Heart right ventricle (tissue), 16 donors: ENCODE results near the gene CLCN6. TPM values are rescaled to one million over a fixed set of nuclear protein-coding genes. Genes with fewer than 3 reads are reported as not detected.

ENCODE experiments used
- ATAC-seq, 8 donors: fragments of 200-7000 bp; cut with Tn5 transposase; one replicate each; pipeline ENCODE4 v1.9.1; 2020; ENCODE audit warnings: mild to moderate bottlenecking in 8 of 8, moderate library complexity in 8 of 8, moderate number of reproducible peaks in 1 of 8
- DNase-seq, 2 donors: peaks; one replicate each; pipeline ENCODE4 v3.0.0-alpha.2; 2020
- H3K27ac ChIP-seq, 10 donors: fragments of 200-600 bp; sonication (generic) in 2 of 10; one replicate each; pipeline versions ENCODE4 v1.5.0 to v1.8.0; 2020 to 2022; ENCODE audit warnings: mild to moderate bottlenecking in 3 of 10
- H3K27me3 ChIP-seq, 7 donors: fragments of 200-600 bp; one replicate each; pipeline ENCODE4 v1.8.0; 2021 to 2022; ENCODE audit warnings: mild to moderate bottlenecking in 2 of 7
- H3K36me3 ChIP-seq, 9 donors: fragments of 200-600 bp; sonication (generic) in 1 of 9; one replicate each; pipeline versions ENCODE4 v1.5.0 to v1.8.0; 2020 to 2022; ENCODE audit warnings: mild to moderate bottlenecking in 2 of 9
- H3K4me1 ChIP-seq, 9 donors: fragments of 200-600 bp; sonication (generic) in 1 of 9; one replicate each; pipeline versions ENCODE4 v1.5.0 to v1.8.0; 2020 to 2022; ENCODE audit warnings: mild to moderate bottlenecking in 4 of 9
- H3K4me3 ChIP-seq, 10 donors: fragments of 200-600 bp; sonication (generic) in 2 of 10; one replicate each; pipeline versions ENCODE4 v1.5.0 to v1.8.0; 2020 to 2022; ENCODE audit warnings: mild to moderate bottlenecking in 7 of 10, moderate library complexity in 2 of 10
- H3K9me3 ChIP-seq, 11 donors: fragments of 200-600 bp in 10 of 11; sonication (generic) in 2 of 11; one replicate each; pipeline versions ENCODE4 v1.5.0 to v1.8.0; 2013 to 2022; ENCODE audit warnings: mild to moderate bottlenecking in 2 of 11, control low read depth in 1 of 11, moderate library complexity in 1 of 11
- WGBS, 2 donors: extraction: QIAGEN DNeasy Blood & Tissue Kit; methylation state at CpG; one replicate each; pipeline ENCODE4 v1.1.7; 2013; ENCODE audit warnings: inconsistent platforms in 1 of 2; 5-methylcytosine and 5-hydroxymethylcytosine counted together
- intact Hi-C, 10 donors: fragments of 100-400 bp; cut with DNase I; formaldehyde crosslinking; loops; one replicate each; pipeline versions ENCODE4 v1.11.1 to v1.14.2; 2022
- polyA plus RNA-seq, 2 donors: library from polyadenylated mRNA; stranded (reverse); fragments of 200-250 nt; gene quantifications; one replicate each; pipeline ENCODE4 v1.2.3, GENCODE V29; 2013
- total RNA-seq, 10 donors: library from RNA; stranded (reverse); fragmentation: NEBNext Ultra II Directional in 3 of 10; extraction: Animal tissue kit (Norgen Biotek cat#: 25700) in 3 of 10; gene quantifications; one replicate each; pipeline versions ENCODE4 v1.2.1 to v1.2.4, GENCODE V29; 2021 to 2023
- TF ChIP-seq, protein P1 (sequence below), 9 donors: fragments of 200-600 bp; sonication (generic) in 2 of 9; IDR thresholded peaks; one replicate each; pipeline versions ENCODE4 v1.5.0 to v1.8.0; 2021 to 2022; ENCODE audit warnings: antibody characterized with exemption in 9 of 9, mild to moderate bottlenecking in 5 of 9, moderate library complexity in 1 of 9
- donor health status: Arrhythmogenic right ventricular cardiomyopathy.
- donor health status: ischemic (EF 13 %, LVEDD 7.1; RV severe dilation, severe dysfunction).
- donor health status: healthy with polysubstance abuse.
- donor health status: DM: no; HTN: yes; CAD: no.
- donor health status: DM: no; HTN: no; CAD: no.
- donor health status: ischemic (EF 25% LVEDD 6.9; RV normal size, moderate dysfunction).
- donor health status: ischemic (EF 25% LVEDD 5.7; RV mildly dilated, moderate dysfunction).
- donor health status: healthy.
- donor health status: DM: yes; HTN: yes; CAD: no.
- donor health status: Ischemic cardiomyopathy.
- donor health status: ischemic (EF 35%, LVEDD 5.7; RV mildly dilated, moderate dysfunction).
- donor health status: nonischemic (EF 11% LVEDD 7.7; RV severe dilation, severe dysfunction).
- donor health status: DM: yes; HTN: yes; CAD: no.
- donor health status: PGD.
- donor health status: ischemic (EF 29% LVEDD 5.4; RV normal size, mild dysfunction).
- donor health status: nonischemic (EF 23%, LVEDD 6.1; RV moderate dilation, normal function).

Gene CLCN6
- total and polyA plus RNA-seq, 12 donors = 9.1 to 20.9 (median 16.2) TPM

DNA sequence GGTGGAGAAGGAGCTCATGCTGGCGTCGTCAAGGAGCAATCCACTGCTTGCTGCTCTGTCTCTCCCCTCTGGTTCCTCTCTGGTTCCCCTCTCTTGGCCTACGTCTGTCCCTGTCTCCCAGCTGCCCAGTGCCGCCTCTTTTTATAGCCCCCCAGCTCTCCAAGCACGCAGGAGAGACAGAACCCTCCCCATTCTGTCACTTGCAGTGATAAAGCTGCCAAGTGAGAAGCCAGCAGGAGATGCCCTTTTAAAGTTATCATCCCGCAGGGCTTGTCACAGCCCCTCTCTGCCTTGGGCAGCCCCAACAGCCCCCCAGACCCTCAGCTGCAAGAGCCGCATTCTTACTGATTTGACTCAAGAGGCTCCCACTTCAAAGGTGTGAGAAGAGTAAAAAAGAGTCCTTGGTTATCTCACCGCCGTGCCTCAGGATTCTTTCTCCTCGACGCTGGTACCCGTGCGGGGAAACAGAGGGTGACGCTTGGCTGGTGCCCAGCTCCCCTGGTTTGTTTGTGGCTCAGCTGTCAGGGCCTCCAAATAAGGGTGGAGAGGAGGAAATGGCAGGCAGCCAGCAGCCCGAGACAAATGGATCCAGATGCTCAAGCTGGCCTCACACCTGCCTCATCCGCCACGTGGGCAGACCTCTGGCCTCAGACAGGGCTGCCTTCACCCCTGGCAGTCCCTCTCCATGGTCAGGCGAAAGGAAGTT is 41.8 kb downstream of the CLCN6 start, which contains the start of gene NPPA:
NPPA (minus strand) TSS at position 117 of the 706 bp plus-strand sequence; CDS start at position 18, 99 bp downstream.
- H3K27me3 ChIP-seq = no peaks in the 10 kb centered on the region
- TF ChIP-seq, protein P1, sequence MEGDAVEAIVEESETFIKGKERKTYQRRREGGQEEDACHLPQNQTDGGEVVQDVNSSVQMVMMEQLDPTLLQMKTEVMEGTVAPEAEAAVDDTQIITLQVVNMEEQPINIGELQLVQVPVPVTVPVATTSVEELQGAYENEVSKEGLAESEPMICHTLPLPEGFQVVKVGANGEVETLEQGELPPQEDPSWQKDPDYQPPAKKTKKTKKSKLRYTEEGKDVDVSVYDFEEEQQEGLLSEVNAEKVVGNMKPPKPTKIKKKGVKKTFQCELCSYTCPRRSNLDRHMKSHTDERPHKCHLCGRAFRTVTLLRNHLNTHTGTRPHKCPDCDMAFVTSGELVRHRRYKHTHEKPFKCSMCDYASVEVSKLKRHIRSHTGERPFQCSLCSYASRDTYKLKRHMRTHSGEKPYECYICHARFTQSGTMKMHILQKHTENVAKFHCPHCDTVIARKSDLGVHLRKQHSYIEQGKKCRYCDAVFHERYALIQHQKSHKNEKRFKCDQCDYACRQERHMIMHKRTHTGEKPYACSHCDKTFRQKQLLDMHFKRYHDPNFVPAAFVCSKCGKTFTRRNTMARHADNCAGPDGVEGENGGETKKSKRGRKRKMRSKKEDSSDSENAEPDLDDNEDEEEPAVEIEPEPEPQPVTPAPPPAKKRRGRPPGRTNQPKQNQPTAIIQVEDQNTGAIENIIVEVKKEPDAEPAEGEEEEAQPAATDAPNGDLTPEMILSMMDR (IDR thresholded peaks at IDR 0.05) = no peak
- DNase-seq (peak in 1 of 2 donors; percentile 23), ATAC-seq (peak in 6 of 8 donors; percentile 25 to 62 (median 58))
- 32 to 40% methylated on average over 18 of the region's 18 CpGs for WGBS, 2 donors
- peaks cover 0 to 50% (median 3%) of the 10 kb centered on the region in 9 donors for H3K36me3 ChIP-seq
- H3K4me3 ChIP-seq = peak within 1 kb of the TSS in 3 of 10 donors; percentile 7 to 40 (median 35)
- peak within 1 kb of the TSS in 2 of 10 donors; percentile 43 to 68 for H3K27ac ChIP-seq
- H3K4me1 ChIP-seq = peaks cover 0 to 20% (median 5%) of the 10 kb centered on the region in 9 donors
- no peaks in the 10 kb centered on the region for H3K9me3 ChIP-seq
- intact Hi-C loops = loop anchor here in 2 of 10 donors (10.0 kb wide), 2 partner anchors 117 to 177 kb away; no protein-coding TSS in a partner anchor

DNA sequence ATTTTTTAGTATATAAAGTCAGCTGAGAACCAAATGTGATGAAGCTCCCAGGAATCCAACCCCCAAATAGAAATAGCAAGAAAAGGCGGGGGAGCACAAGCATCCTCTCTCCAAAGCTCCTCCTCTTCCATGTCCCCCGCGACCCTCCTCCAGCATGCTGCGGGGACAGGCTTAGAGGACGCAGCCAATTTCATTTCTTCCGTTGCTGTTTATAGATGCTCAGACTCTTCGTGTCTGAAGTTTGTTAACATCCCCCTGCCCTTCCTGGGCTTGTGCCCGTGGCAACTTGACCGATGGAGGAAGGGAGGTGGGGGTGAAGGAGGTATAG is 42.3 kb downstream of the CLCN6 start:
- ATAC-seq = peak in 2 of 8 donors; percentile 1 to 13
- Histone ChIP-seq H3K4me3 (no peak overlapping the region), H3K27ac (peak overlapping the region in 1 of 10 donors; percentile 68), H3K4me1 (peaks cover 0 to 16% (median 3%) of the 10 kb centered on the region in 9 donors), H3K36me3 (peaks cover 0 to 45% (median 3%) of the 10 kb centered on the region in 9 donors), H3K9me3 (no peaks in the 10 kb centered on the region), H3K27me3 (no peaks in the 10 kb centered on the region)
- TF ChIP-seq, protein P1 (IDR thresholded peaks at IDR 0.05) = no peak
- no peak for DNase-seq
- WGBS, 2 donors = 35 to 45% methylated on average over 9 of the region's 9 CpGs
- intact Hi-C loops = loop anchor here in 2 of 10 donors (10.0 kb wide), 2 partner anchors 116 to 176 kb away; no protein-coding TSS in a partner anchor

DNA sequence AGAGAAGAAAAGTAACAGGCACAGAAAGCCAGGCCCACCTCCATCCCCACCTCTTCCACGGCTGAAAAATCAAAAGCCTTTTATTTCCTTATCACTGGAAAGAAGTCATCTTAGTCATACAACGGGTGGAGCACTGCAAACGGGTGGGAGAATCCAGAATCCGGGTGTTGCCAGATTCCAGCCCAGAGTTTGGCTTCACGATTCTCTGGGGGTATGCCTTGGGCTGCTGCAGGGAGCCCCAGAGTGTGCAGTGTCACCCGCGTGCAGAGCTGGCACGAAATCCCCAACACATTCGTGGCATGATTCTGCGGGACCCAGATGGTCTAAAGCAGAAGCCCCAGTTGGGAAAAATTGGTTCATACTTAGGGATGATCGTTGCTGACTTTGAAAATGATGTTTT is 44.2 kb downstream of the CLCN6 start:
- Histone ChIP-seq H3K9me3 (no peaks in the 10 kb centered on the region), H3K27me3 (peaks cover 0 to 11% (median 0%) of the 10 kb centered on the region in 7 donors), H3K4me3 (no peak overlapping the region), H3K27ac (no peak overlapping the region), H3K4me1 (peaks cover 0 to 16% (median 0%) of the 10 kb centered on the region in 9 donors), H3K36me3 (peaks cover 0 to 27% (median 3%) of the 10 kb centered on the region in 9 donors)
- WGBS, 2 donors = 60 to 66% methylated on average over 11 of the region's 11 CpGs
- DNase-seq (no peak), ATAC-seq (no peak)
- intact Hi-C loops = no loop called here
- TF ChIP-seq, protein P1 (IDR thresholded peaks at IDR 0.05) = no peak

DNA sequence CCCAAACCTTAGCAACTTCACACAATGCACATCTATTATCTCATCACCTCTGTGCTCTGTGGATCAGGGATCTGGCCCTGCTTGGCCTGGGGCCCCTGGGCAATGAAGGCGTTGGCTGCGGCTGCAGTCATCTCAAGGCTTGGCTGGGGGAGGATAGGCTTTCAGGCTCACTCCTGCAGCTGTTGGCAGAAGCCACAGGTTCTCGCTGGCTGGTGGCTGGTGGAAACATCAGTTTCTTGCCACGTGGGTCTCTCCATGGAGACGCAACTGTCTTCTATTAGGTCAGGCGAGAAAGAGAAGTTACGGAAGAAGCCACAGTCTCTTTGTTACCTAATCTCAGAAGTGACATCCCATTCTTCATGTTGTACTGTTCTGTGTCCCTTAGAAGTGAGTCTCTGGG is 45.2 kb downstream of the CLCN6 start:
- Histone ChIP-seq H3K4me1 (peaks cover 0 to 12% (median 0%) of the 10 kb centered on the region in 9 donors), H3K4me3 (no peak overlapping the region), H3K27ac (no peak overlapping the region), H3K36me3 (peaks cover 0 to 19% (median 0%) of the 10 kb centered on the region in 9 donors), H3K27me3 (peaks cover 0 to 11% (median 0%) of the 10 kb centered on the region in 7 donors), H3K9me3 (no peaks in the 10 kb centered on the region)
- ATAC-seq = no peak
- intact Hi-C loops = no loop called here
- TF ChIP-seq, protein P1 (IDR thresholded peaks at IDR 0.05) = no peak
- 85 to 86% methylated on average over 7 of the region's 7 CpGs for WGBS, 2 donors
- no peak for DNase-seq
